GM21367 (cell line): ENCODE measurements around the gene RASSF8.

Experiments used
- ATAC-seq: cut with Tn5 transposase; IDR thresholded peaks from one replicate; pipeline ENCODE4 v1.9.1; 2021; ENCODE audit not compliant: unreplicated experiment

RASSF8 gene

DNA sequence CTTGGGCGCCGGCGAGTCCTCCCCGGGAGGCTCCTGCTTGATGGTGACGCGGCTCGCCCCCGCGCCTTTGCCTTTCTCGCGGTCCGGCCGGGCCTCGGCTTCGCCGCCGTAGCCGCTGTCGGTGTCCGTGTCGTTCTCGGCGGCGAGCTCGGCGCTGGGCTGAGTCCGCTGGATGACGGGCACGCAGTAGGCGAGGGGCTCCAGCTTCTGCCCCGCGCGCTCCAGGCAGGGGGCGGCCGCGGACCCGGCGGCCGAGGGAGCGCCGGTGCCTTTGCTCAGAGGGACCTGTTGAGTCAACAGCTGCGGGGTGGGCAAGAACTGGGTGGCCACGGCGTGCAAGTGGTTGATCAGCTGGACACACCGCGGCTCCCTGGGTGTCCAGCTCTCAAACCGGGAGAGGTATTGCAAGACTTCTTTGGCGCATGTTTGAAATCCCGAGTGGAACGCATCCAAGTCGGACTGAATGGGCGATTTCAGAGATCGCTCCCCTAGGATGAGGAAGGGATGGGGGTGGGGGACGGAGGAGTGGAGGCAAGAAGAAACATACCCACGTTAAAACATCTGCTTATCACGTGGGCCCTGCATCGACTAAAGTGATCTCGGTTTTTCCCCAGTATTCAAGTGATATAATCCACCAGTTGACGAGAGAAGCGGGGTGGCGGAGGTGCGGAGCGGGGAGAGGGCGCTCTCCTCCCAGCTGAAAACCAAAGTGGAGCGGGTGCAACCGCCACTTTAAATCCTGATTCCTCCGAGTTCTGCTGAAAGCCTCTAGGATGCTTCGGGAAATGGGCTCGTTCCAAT, 164.4 kb downstream of the RASSF8 start:
- ATAC-seq = no peak

DNA sequence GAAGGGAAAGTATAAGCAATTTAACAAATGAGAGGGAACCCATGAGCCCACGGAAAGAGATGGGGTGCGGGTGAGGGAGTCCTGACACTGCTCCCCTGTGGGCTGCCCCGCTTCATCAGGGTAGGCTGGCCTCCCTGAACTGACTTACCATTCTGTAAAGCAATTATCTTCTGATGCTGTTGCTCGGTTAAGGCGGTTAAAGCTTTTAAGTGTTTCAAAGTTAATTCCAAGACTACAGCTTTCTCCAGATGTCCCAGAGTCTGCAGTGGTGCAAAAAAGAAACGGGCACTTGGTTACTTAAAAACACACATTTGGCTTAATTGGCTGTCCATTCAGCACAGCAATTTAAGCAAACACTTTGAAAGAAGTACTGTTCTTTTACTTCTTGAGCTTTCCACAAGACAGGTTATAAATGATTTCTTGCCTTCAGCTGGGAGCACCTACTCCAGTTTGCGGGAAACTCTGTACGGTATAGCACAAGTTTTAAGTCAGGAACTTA, 165.0 kb downstream of the RASSF8 start:
- ATAC-seq = no peak

DNA sequence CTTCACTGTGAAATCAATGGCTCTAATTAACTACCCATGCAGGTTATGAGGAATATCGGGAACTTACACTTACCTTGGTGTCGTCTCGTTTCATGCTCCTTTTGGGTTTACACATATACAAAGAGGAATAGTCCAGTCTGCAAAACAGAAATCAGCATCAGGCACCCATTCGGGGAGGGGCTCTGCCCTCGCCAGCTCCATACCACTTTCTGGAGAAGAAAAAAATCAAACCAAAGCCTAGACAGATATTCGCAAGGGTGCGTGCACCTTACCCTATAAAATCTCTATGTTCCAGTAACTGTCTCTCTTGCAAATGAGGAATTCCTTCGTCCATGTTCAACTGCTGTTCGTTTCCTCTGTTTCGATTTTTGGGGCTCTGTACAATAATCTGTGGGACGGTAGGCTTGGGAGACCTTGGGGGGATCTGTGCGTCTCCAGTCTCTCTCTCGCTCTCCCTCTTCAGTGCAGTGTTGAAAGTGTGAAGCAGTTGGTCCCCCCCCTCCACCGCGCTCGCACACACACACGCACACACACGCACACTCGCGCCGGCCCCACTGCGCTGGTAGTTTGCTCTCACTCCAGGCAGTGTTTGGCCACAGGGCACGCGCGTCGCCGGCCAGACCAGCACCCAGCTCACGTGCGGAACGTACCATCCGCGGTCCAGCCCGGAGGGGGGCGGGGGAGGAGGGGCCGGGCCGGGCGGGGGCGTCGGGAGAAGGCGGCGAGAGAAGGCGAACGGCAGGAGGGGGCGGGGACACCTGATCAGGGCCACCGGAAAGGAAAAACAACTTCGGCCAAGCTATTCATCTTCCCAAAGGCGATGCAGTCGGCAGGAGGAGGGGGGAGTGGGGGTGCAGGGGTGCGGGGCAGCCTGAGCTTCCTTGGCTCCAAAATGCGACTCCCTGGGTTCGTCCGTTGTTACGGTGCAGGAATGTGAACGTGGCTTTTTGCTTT, 166.2 kb downstream of the RASSF8 start, which contains the start of gene BHLHE41:
TSS of gene BHLHE41 (minus strand) at position 592 of the 954 bp plus-strand sequence. CDS start at position 334, 258 bp downstream.
- ATAC-seq = no peak

GRCh38 chr12:26125400-26126339, 167.2 kb downstream of the RASSF8 start:
- ATAC-seq = peak; percentile 15

GRCh38 chr12:26126340-26127284, 168.1 kb downstream of the RASSF8 start:
- ATAC-seq = peak; percentile 34

GRCh38 chr12:26127404-26127803, 168.9 kb downstream of the RASSF8 start:
- no peak for ATAC-seq

DNA sequence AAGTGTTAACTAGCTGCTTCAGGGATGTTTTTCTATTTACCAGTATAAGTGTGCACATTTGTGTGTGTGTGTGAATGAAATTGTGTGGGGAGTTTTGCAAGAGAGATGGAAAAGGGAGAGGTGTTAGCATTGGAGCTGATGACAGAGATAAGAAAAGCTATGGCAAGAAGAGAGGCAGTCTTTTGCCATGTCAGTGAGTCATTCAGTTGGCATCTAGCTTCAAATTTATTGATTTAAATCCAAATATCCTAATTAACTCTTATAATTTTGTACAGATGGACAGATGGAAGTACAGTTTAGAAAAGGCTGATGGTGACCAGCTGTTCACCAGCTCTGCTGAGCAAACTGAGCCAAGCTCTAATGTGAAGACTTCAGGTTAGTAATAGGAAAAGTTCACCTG, 169.7 kb downstream of the RASSF8 start:
- no peak for ATAC-seq
